ENCODE results near the gene PRELID3B.
"Not testable (repeated sequence)": the region's sequence is repeated elsewhere in the genome, so short reads cannot be mapped to it uniquely, and the experiment has no call there.

PRELID3B gene

DNA sequence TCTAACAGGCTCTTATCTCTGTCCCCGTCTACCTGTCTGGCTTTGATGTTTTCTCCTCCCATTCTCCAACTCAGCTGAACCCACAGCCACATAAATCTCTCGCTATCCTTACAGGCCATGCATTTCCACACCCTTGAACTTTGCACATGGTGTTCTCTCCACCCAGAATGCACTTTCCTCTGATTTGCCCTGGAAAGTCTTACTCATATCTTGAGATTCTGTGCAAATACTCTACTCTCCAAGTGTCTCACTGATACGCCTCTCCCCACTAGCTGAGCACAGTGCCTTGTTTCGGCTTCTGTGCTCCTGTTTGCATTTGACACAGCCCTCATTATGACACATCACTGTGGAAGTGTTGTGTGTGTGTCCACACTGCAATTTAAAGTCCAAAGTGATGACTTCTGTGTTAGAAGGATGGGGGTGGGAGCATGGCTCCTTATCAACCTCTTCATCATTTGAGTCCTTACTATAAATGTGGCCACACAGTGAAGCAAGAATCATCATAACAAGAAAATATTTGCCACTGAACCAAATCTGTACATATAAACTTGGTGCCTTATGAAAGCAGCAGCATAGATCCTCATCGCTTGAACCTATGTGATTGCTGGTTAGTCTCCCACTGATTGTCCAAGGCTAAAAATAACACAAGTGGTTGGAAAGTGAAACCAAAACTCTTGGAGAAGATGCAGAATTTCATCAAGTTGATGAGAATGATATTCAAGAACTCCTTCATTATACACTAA is 5.5 kb upstream of the PRELID3B start:
- DNase-seq, result no peak

DNA sequence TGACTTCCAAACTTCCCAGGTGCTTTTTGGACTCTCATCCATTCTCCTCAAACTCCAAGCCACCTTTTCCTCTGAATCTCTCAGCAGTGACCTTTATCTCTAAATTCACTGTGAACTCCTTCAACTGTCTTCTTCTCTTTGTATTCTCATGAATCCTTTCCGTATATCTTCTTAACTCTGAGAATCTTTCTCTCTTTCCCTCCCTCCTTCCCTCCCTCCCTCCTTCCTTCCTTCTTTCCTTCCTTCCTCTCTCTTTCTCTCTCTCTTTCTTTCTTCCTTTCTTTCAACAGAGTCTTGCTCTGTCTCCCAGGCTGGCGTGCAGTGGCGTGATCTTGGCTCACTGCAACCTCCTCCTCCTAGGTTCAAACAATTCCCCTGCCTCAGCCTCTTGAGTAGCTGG is 4.3 kb upstream of the PRELID3B start:
- no peak for DNase-seq

DNA sequence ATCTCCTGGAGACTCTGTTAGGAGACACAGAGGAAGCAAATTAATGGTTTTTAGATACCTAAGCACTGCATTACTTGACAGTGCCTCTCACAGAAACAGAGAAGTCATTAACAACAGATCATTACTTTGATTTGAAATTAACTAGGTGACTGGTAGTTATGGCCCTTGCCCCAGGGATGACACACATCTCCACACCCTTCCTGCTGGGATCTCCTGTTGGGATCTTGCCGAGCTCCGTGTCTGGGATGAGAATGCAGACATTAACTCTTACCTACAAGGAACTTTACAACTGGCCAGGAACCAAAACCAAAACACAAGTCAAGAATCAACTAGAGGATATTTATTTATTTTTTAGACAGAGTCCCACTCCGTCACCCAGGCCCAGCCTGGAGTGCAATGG is 2.2 kb upstream of the PRELID3B start:
- no peak for DNase-seq

DNA sequence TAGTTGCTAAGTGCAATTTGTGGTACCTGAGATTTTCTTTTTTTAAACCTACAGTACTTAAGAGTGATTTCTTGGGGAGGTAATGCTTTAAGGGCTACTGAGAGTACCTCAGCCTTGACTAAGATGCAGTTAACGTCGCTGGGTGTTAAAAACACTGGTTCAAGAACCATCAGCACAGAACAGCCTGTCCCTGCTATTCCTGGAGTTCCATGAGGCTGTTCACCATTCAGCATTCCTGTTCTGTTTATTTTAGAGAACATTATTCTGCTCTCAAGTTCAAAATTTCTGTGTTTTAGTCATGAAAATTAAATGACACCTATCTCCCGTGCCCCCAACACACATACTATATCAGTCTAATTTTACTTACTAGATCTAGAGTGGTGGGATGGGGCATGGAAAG is 1.7 kb upstream of the PRELID3B start:
- no peak for DNase-seq

DNA sequence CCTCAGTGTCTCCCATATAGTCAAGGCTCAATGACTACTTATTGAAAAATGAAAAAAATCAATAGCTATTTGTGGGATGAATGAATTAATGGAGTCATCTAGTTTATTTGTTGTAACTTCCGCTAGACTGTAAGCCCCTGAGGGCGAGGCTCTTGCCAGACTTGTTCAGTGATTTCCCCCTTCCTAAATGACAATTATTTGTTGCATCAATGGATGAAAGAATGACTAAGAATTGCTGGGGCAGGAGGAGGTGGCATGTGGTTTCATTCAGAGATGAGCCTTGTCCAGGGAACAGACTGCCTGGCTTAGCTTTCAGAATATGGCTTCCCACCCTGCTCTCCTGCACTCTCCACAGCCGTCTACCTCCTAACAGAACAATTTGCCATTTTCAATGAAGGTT is 1.1 kb upstream of the PRELID3B start:
- DNase-seq, result no peak

DNA sequence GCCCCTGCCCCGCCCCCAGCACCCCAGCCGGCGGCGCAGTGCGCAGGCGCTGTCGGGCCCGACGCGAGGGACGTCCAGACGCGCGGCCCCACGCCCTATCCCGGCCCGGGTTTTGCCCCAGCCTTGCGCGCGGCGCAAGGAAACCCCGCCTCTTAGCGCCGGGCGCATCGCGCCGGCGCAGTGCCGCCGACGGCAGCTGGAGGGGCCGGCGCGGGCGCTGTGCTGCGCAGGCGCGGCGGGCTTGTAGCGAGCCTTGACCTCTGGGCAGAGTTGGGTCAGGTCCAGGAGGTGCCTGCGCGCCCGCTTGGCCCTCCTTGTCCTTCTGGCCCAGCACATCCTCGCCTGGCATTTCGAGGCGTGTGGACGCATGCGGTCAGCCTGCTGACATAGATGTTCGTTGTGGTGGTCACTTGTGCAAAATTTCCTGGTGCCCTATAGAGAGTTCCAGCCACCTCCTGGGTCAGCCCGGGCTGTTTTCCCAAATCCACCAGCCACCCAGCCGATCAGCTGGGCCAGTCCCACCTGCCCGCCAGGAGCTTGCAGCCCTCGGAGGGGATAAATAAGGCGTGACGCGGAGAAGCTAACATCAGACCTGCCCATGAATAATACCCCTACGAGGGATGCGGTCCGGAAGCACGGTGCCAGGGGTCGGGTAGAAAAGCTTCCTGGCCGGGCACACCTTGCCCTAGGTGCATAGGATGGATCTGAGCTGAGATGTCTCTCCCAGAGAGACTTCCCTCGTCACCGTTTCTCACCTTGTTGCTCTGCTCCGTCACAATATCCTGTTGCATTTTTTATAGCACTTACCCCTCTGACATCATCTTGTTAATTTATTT is 428 bp upstream of the PRELID3B start:
- peak; percentile 96 for DNase-seq

DNA sequence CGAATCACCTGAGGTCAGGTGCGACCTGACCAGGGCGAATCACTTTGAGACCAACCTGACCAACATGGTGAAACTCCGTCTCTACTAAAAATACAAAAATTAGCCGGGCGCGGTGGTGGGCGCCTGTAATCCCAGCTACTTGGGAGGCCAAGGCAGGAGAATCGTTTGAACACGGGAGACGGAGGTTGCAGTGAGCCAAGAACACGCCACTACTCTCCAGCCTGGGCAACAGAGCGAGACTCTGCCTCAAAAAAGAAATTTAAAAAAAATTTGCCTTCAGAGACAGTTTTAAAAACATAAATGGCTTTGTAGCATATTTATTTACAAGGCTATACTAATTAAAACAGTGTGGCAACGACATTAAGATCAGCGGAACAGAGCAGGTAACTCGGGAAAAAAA is 1.1 kb downstream of the PRELID3B start:
- not testable (repeated sequence) for DNase-seq

DNA sequence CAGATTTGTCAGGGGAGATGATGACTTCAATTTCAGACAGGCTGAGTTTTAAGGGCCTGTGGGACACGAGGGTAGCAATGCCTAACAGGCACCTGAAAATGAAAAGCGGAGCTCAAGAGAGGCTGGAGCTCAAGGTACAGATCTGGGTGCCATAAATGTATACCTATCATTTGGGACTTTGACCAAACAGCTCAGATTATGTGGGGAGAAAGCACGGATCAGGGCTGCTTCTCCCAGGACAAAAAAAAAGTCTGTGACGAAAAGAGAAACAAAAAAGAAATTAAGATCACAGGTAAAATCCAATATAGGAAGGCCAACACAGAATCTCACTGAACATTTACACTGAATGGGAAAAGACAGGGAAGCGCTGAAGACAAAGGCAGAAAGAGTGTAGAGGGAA is 1.9 kb downstream of the PRELID3B start:
- no peak for DNase-seq

DNA sequence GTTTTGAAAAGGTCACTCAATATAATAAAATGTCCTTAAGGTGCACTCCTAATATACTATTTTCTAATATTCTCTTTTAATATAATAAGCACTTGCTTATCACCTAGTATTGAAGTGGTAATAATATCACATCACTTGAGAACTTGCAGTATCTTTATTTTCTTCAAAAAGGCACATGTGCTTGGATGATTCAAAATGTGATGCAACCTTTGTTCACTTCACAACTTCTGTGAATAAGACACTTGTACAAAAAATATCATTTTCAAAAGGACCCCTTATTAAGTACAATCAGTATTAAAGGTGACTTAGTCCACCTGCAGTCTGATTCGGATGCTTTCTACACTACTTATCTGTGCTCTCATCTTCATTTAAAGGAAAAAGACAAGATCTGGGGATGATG is 3.4 kb downstream of the PRELID3B start:
- DNase-seq, result no peak

DNA sequence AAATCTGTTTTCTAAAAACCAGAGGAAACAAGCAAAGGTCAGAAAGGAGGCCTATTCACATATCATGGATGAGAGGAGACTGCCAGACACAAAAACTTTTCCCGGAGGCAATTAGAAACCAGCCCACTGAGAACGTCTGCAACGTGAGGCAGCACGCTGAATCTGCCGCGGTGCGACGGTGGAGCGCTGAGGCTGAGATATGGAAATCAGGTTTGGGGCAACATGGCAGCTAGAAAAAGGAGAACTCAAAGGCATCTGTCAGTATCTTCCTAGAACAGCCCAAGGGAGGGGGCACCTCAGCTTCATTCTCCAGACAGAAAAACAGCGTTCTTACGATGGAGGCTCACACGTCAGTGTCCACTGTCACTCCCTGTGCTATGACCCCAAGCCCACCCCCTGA is 5.2 kb downstream of the PRELID3B start:
- DNase-seq, result no peak

DNA sequence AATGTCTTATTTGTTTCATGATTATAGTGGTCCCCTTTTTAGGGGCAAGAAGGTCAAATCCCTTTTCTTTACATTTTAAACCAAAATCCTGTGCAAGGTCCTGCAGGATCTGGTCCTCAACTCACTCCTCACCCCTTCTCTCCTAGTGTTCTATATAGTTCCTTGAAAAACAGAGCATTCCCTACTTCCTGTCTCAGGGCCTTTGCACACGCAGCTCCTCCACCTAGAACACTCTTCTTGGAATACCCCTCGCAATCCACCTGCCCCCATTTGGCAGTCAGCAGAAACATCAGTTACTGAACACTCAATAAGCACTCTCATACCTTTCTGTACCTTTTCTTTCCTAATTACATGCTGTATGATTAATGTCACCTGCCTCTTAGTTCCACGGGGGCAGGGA is 7.2 kb downstream of the PRELID3B start:
- no peak for DNase-seq

DNA sequence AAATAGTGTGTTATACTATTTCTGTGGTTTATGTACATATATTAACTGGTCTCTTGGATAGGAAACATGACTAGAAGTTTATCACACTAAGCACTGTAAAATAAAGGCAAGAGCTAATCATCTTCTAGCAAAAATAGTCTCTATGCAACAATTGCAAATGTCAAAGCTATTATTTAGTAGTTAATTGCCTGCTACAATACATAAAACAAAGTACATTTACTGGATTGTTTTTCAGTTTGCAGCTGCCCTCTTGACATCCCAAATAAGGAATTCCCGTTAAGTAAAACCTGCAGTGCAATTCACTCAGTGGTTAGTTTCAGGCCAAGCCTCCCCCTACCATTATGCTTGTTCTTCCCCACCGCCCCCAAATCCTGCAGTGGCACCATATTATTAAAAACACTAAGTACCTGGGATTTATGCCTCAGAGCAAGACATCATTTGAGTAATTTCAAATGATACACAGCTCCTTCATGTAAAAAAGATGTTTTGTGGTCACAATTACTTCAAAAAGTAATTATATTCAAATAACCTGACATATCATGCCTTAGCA is 8.9 kb downstream of the PRELID3B start:
- no peak for DNase-seq

DNA sequence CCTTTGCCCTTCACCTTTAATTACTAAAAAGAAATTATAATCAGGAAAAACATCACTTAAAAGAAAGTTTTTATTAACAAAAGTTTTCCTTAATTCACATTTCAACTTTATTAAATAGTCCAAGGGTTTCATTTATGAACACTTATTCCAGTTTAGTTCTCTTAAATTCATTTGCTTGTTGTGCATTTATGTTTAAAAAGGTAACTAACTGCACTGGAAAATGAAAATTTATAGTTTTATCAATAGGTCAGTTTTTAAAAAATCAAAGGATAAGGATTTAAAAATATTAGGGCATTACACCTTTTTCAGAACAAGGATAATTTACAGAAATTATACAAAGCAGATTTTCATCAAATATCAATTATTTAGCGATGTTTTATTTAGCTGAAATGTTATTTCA is 9.5 kb downstream of the PRELID3B start:
- no peak for DNase-seq

DNA sequence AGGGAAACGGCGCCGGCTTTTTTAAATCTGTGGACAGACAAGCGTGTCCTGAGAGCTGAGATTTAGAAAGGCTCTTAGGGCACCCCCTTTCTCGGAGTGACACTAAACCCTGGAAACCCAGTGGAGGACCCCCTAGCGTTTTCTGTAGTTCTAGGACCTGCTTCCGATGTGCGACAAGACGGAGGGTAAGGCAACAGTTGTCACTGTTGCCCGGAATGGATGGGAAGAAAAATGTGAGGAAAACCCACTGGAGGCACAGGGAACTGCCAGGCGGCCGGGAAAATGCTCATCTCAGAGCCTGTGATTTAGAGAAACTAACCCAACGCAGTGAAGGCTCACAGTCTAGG is 9.9 kb downstream of the PRELID3B start:
- no peak for DNase-seq

DNA sequence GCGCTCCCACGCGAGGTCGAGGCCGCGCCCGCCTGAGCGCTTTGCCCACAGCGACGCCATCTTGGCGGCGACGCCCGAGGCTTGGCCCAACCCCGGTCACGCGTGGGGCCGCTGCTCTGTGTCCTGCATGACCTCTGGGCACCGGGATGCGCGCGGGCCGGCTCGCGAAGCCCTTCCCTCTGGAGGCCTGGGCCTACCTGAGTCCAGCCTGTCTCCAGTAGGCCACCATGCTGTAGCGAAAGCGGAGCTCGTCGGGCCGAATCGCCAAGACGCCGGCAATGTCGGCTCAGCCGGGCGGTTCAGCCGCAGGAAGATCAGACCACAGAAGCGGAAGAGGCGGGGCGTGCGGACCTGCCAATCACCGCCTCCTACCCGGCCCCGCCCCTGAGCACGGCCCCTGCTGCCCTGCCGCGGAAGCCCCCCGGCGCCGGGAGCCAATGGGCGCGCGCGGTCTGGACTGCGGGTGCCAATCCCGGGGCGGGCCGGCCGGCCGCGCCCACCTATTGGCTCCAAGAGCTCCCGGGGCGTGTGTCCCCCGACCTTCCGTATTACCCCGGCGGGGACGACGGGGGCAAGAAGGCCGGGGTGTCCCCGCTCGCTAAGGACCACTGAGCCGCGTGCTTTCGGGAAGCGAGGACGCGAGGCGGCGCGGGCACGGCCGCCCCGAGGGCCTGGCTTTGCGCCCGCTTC is 10.4 kb downstream of the PRELID3B start, which contains the start of gene ATP5F1E:
Gene ATP5F1E (minus strand): TSS at position 313 of the 690 bp plus-strand sequence. CDS start 84 bp downstream, at position 229.
- DNase-seq, result peak; percentile 97

DNA sequence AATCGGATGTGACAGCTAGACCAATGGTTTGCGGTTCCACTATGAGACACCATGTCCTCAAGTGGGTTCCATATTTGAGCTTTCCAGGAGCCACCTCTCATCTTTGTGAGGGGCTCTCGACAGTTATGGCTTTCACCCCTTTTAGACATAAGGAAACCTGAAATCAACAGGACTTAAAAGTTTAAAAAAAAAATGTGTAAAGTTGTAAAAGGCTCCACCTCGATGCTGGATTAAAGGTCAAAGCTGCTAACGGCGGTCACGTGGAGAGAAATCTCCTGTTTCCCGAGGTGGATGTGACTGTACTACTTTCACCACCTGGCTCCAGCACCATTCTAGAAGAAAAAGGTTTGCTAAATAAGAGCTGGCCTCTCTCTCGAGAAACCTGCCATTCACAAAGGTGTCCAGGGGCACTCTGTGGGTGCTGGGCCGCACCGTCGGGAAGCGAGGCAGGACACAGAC is 11.0 kb downstream of the PRELID3B start:
- no peak for DNase-seq

DNA sequence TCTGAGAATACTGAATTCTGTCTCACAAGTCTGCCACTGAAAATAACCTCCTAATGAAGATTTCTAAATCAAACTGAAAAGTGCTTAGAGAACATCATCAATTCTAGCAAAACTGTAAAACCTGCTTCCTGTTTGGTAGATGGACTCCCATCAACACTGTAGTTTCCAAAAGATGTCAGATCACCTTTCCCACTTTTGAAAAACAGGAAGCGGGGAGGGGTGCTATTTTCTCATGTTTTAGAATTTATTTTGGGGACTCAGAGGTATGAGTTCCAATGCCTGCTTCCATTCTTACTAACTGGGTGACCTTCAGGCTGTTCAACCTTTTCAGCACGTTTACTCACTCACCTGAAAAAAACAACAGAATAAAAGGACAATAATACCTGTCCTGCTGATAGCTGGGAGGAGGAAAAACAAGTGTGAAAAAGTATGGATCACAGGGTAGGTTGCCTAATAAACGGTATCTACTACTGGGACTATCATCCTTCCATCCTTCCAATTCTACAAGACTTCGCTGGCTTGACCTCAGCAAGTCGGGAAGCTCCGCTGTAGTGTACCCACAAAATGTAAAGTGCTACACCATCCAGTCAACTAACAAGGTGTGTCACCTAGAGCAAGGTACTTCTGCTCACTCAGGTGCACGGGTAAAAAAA is 11.5 kb downstream of the PRELID3B start:
- no peak for DNase-seq

DNA sequence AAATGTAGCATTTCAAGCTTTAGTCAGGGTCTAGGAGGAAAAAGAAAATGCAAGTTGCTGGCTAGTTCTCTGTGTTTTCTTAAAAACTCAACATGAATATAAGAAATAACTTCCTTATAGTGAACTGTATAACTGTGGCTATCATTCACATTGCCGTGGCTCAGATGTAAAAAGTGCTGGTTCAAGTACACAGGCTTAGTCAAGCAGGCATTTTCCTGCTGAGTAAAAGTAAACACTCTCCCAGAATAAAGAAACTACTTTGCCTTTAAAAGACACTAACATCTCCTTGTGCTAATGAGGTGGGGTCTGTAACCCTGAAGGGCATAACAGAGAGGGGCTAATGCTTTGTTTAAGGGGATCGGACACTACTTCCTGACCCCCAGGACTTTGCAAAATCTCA is 13.8 kb downstream of the PRELID3B start:
- no peak for DNase-seq

DNA sequence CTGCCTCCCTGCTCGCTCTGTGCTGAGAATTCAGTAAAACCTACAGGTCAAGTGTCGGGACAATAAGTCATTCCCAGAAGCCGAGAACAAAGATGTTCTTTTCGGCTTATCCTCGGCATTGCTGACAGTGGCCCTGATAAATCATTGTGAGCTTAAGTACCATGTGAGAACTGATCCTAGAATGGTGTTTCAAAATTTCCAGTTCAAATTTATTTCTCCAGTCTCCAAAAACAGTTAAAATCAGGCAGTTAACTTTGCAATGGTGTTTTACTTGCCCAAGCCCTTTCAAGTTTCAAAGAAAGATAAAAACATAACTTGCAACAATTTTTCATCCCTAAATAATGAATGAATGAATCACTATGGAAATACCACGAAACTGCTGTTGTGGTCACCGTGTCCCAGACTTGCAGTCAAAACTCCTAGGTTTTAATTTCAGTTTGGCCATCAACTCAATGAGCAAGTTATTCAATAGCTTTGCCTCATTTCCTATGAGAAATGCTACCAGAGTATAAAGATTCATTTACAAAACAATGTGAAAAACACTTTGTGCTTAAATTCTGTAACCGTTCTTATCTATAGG is 14.8 kb downstream of the PRELID3B start:
- no peak for DNase-seq

DNA sequence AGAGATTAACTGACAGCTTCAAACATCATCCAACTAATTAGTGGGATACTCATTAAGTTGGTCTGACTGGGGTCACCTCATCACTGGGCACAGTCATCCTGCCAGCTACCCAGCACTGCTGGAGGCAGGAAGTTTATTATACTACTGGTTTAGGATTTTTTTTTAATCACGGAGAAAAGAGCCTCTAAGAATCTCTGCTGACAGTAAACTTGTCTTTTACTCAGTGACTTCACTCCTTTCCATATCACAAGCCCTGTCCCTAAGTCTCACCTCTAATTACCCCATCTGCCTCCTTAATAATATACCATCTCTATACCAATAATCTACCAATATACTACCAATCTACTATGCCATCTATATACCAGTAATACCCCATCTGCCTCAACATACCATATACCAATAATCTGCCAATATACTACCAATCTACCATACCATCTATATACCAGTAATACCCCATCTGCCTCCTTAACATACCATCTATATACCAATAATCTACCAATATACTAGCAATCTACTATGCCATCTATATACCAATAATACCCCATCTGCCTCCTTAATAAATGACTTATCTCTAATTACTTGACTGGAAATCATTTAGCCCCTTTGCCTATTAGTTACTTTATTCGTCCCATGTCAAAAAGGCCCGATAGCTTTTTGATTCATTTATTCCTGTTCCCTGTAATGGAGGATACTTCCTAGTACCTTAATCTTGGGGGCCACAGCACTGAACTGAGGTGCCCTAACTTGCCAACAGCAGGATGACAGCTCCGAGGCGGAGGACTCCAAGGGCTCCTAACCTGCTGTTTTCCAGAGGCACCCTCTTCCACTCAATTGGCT is 15.5 kb downstream of the PRELID3B start:
- no peak for DNase-seq

DNA sequence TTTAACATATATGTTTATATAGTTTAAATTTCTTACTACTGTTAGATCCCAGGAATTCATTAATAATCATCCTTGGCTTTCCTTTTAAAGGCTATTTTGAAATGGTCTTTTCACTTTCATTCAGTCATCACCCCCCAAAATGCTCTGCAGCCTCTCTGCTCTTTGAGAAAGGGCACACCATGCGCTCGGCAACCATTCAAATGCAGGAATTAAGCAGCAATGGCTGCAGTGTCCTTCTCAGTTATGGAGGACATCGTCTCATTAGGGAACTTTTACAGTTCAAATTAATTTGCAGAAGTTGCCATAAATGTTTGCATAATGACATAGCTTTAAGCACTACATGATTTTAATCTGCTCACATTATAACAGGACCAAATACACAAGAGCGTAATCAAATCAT is 17.1 kb downstream of the PRELID3B start:
- no peak for DNase-seq

DNA sequence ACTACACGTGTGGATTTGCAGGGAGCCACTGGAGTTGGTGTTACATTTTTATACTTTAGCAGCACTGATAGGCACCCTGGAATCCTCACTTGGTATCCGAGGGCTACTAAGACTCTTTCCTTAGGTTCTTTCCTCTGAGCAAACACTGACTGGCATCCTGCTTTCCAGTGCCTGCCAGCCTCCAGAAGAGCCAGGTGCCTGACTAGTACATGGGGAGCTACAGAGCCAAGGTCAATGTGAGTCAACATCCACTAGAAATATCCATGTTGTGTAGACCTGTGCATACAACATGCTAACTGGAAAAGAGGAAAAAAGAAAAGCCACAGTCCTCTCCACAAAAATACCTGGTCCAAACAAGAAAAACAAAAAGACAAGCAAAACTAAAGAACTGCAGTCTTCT is 17.5 kb downstream of the PRELID3B start:
- DNase-seq, result no peak

All from CD4-positive, alpha-beta T cell treated with Interferon gamma for 1 hour (primary cell).